Peyer's patch (tissue), 4 donors: Measurements from ENCODE around the gene CYB5RL.

Experiments used
- POLR2A ChIP-seq, 2 donors: fragments of 450-650 bp; IDR thresholded peaks; one replicate each; pipeline ENCODE4 v1.5.1; 2017; ENCODE audit warnings: antibody characterized with exemption in 2 of 2, mild to moderate bottlenecking in 2 of 2, moderate library complexity in 2 of 2
- TF ChIP-seq, protein P1 (sequence below), 6 experiments: fragments of 450-650 bp in 4 of 6; fragments of 200-600 bp in 2 of 6; sonication (generic) in 1 of 6; IDR thresholded peaks; one replicate each; pipeline ENCODE4 v1.5.1; 2017 to 2019; ENCODE audit warnings: antibody characterized with exemption in 6 of 6, mild to moderate bottlenecking in 3 of 6, moderate library complexity in 1 of 6

DNA sequence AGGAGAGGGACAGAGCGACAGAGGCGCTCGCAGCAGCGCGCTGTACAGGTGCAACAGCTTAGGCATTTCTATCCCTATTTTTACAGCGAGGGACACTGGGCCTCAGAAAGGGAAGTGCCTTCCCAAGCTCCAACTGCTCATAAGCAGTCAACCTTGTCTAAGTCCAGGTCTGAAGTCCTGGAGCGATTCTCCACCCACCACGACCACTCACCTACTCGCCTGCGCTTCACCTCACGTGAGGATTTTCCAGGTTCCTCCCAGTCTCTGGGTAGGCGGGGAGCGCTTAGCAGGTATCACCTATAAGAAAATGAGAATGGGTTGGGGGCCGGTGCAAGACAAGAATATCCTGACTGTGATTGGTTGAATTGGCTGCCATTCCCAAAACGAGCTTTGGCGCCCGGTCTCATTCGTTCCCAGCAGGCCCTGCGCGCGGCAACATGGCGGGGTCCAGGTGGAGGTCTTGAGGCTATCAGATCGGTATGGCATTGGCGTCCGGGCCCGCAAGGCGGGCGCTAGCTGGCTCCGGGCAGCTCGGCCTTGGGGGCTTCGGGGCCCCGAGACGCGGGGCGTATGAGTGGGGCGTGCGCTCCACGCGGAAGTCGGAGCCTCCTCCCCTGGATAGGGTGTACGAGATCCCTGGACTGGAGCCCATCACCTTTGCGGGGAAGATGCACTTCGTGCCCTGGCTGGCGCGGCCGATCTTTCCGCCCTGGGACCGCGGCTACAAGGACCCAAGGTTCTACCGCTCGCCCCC, at the start of gene CYB5RL, which contains the start of gene MRPL37:
- TF ChIP-seq POLR2A (IDR thresholded peaks at IDR 0.05) = peak; percentile 10 to 54
- TF ChIP-seq, protein P1, sequence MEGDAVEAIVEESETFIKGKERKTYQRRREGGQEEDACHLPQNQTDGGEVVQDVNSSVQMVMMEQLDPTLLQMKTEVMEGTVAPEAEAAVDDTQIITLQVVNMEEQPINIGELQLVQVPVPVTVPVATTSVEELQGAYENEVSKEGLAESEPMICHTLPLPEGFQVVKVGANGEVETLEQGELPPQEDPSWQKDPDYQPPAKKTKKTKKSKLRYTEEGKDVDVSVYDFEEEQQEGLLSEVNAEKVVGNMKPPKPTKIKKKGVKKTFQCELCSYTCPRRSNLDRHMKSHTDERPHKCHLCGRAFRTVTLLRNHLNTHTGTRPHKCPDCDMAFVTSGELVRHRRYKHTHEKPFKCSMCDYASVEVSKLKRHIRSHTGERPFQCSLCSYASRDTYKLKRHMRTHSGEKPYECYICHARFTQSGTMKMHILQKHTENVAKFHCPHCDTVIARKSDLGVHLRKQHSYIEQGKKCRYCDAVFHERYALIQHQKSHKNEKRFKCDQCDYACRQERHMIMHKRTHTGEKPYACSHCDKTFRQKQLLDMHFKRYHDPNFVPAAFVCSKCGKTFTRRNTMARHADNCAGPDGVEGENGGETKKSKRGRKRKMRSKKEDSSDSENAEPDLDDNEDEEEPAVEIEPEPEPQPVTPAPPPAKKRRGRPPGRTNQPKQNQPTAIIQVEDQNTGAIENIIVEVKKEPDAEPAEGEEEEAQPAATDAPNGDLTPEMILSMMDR (IDR thresholded peaks at IDR 0.05) = no peak
